Fibroblast of pulmonary artery (primary cell): ENCODE data around the gene WWOX.

Experiments used
- DNase-seq: peaks from one replicate; pipeline ENCODE4 v3.0.0-alpha.2; 2010; ENCODE audit warnings: low read depth
- H3K4me3 ChIP-seq: replicated peaks from 2 replicates; pipeline ENCODE4 v1.5.1; 2011; ENCODE audit warnings: low read depth, mild to moderate bottlenecking, control low read depth, low read length, moderate library complexity
- TF ChIP-seq, protein P1 (sequence below): IDR thresholded peaks from 2 replicates; pipeline ENCODE4 v1.5.1; 2011; ENCODE audit warnings: mild to moderate bottlenecking, control low read depth, low read length, inconsistent platforms; ENCODE audit errors: missing control alignments

Gene WWOX

DNA sequence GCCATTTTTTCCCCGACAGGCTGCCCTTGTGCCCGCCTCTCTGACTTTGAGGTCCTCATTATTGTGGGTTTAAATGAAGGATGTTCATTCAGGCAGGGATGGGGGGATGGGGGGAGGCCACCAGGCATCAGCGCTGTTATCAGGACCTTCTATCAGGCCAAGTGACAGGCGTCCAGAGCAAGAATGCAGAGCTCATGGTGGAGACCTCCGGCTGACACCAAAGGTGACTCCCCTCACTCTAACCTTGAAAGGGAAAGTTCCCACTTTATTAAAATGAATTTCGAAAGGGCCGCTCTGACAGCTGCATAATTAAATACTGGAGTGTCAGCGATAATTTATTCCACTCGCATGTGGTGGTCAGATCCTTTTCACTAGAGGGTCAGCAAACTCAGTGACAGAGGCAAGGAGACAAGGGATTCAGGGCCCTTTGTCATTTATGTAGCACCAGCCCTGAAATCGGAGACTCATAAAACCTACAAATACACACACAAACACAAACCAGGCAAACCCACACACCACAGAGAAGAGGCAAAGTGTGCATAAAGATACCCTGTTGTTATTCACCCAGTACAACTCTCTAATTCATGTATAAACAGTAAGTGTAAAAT is 1065.0 kb downstream of the WWOX start:
- TF ChIP-seq, protein P1, sequence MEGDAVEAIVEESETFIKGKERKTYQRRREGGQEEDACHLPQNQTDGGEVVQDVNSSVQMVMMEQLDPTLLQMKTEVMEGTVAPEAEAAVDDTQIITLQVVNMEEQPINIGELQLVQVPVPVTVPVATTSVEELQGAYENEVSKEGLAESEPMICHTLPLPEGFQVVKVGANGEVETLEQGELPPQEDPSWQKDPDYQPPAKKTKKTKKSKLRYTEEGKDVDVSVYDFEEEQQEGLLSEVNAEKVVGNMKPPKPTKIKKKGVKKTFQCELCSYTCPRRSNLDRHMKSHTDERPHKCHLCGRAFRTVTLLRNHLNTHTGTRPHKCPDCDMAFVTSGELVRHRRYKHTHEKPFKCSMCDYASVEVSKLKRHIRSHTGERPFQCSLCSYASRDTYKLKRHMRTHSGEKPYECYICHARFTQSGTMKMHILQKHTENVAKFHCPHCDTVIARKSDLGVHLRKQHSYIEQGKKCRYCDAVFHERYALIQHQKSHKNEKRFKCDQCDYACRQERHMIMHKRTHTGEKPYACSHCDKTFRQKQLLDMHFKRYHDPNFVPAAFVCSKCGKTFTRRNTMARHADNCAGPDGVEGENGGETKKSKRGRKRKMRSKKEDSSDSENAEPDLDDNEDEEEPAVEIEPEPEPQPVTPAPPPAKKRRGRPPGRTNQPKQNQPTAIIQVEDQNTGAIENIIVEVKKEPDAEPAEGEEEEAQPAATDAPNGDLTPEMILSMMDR = no peak
- DNase-seq = no peak
- H3K4me3 ChIP-seq = no peak overlapping the region

DNA sequence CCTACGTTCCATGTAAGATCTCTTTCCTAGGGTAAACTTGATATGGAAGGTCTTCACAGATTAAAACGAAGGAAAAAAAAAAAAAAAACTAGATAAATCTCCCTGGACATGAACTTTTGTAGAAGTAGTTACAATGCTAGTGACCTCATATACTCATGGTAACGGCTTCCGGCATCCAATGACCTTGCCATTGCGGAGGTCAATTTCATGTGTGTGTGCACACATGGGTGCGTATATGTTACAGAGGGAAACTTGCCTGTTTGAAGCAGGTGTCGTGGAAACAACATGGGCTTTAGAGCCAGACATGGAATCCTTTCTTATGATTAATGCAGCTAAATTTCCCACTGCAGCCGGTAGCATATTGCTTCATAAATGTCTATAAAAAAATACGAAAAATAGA is 1065.6 kb downstream of the WWOX start:
- H3K4me3 ChIP-seq = no peak overlapping the region
- DNase-seq = no peak
- TF ChIP-seq, protein P1 = no peak

DNA sequence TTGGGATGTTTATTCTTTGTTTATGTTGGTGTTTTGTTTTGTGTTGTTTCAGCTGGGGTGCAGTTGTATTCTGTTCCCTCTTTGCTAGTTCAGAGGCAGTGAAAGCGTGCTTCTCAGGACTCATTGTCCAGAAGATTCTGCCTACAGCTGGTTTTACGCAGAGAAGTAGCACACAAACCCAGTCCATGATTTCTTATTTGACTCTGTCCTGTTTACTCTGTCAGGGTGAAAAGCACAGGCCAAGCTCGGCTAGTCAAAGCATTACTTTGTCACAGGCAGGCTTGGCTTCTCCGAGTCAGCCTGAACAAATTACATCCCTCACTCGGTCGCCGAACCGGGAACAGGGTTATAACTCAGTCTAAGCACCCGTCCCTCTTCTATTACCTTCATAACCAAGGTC is 1066.1 kb downstream of the WWOX start:
- TF ChIP-seq, protein P1 = no peak
- DNase-seq = no peak

GRCh38 chr16:79167893-79168292 is 1068.4 kb downstream of the WWOX start:
- TF ChIP-seq, protein P1 = no peak
- DNase-seq = no peak
- H3K4me3 ChIP-seq = no peak overlapping the region

More for the DNA sequence above, 1066.1 kb downstream of the WWOX start:
- H3K4me3 ChIP-seq = no peak overlapping the region

- TF ChIP-seq, protein P1 = no peak
- H3K4me3 ChIP-seq = no peak overlapping the region
- no peak for DNase-seq
Observed at GRCh38 chr16:79168321-79168720, 1068.9 kb downstream of the WWOX start.

GRCh38 chr16:79169239-79169638 is 1069.8 kb downstream of the WWOX start:
- DNase-seq = no peak
- H3K4me3 ChIP-seq = no peak overlapping the region
- TF ChIP-seq, protein P1 = no peak

- TF ChIP-seq, protein P1 = no peak
- no peak overlapping the region for H3K4me3 ChIP-seq
- peak; percentile 18 for DNase-seq
Observed at GRCh38 chr16:79170555-79171246, 1071.2 kb downstream of the WWOX start.
